GM18508 (cell line): Measurements from ENCODE around the gene TUNAR.
"Not testable (repeated sequence)": the region's sequence is repeated elsewhere in the genome, so short reads cannot be mapped to it uniquely, and the experiment has no call there.

Source experiments
- ATAC-seq: cut with Tn5 transposase; IDR thresholded peaks from one replicate; pipeline ENCODE4 v1.9.1; 2021; ENCODE audit warnings: moderate number of reproducible peaks; ENCODE audit not compliant: insufficient read depth, unreplicated experiment

The TUNAR gene

DNA sequence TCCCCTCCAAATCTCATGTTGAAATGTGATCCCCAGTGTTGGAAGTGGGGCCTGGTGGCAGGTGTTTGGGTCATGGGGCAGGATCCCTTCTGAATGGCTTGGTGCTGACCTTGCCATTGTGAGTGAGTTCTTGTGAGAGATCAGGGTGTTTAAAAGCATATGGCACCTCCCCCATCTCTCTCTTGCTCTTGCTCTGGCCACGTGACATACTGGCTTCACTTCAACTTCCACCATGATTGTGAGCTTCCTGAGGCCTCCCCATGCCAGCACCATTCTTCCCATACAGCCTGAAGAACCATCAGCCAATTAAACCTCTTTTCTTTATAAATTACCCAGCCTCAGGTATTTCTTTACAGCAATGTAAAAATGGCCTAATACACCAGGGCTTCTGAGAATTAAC, 82.7 kb downstream of the TUNAR start:
- ATAC-seq, result no peak

DNA sequence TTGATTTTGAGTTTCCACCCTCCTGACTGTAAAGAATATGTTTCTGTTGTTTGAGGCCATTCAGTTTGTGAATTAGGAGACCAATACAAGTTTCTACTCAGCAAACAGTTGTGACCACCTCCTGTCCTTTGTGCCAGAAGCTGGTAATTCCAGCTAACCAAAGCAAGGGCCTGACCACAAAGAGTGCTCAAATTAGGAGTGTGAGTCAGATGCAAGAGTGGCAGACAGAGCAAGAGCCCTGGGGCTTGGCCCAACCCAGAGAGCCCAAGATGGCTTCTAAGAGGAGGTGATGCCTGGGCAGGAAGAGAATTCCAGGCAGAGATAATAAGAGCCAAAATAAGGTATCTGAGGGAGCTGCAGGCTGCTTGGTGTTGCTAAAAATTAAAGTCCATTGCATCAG, 84.8 kb downstream of the TUNAR start:
- no peak for ATAC-seq

- ATAC-seq, result no peak
Measured at GRCh38 chr14:95964901-95965300, 88.3 kb downstream of the TUNAR start.

DNA sequence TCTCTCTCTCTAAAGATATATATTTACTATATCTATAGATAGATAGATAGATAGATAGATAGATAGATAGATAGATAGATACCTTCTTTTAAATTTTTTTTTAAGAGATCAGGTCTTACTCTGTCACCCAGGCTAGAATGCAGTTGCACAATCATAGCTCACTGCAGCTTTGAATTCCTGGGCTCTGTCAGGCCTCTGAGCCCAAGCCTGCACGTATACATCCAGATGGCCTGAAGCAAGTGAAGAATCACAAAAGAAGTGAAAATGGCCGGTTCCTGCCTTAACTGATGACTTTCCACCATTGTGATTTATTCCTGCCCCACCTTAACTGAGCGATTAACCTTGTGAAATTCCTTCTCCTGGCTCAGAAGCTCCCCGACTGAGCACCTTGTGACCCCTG, 91.4 kb downstream of the TUNAR start:
- not testable (repeated sequence) for ATAC-seq
